OCI-LY1 (cell line): ENCODE measurements around the gene IRF1.

Experiments
- EZH2 ChIP-seq: fragments of 200-600 bp; sonication (generic), shearing (Covaris generic); IDR thresholded peaks from 2 replicates; pipeline ENCODE4 v1.8.0; 2017; ENCODE audit warnings: borderline replicate concordance, mixed run types, mild to moderate bottlenecking, antibody characterized with exemption, low read length, moderate library complexity, mixed read lengths
- TF ChIP-seq, protein P1 (sequence below): fragments of 200-600 bp; sonication (generic), shearing (Covaris generic); IDR thresholded peaks from 2 replicates; pipeline ENCODE4 v1.5.1; 2017; ENCODE audit warnings: mild to moderate bottlenecking, antibody characterized with exemption, low read length, moderate library complexity, mixed read lengths

DNA sequence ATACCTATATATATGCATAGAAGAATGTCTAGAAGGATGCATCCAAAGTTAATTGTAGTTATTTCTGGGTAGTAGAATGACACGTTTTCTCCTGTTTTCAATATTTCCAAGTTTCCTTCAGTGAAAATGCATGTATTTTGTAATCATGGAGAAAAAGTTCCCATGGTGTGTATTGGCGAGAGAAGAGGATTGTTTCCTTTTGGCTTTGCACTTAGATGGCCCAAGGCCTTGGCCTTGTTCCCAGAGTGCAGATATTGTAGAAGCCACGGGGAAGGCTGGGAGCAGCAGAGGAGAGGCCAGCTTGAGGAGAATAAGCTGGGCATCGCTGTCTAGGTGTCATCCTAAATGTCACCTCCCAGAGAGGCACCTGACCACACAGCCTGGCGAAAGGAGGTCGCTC lies 44.0 kb downstream of the IRF1 start:
- TF ChIP-seq, protein P1, sequence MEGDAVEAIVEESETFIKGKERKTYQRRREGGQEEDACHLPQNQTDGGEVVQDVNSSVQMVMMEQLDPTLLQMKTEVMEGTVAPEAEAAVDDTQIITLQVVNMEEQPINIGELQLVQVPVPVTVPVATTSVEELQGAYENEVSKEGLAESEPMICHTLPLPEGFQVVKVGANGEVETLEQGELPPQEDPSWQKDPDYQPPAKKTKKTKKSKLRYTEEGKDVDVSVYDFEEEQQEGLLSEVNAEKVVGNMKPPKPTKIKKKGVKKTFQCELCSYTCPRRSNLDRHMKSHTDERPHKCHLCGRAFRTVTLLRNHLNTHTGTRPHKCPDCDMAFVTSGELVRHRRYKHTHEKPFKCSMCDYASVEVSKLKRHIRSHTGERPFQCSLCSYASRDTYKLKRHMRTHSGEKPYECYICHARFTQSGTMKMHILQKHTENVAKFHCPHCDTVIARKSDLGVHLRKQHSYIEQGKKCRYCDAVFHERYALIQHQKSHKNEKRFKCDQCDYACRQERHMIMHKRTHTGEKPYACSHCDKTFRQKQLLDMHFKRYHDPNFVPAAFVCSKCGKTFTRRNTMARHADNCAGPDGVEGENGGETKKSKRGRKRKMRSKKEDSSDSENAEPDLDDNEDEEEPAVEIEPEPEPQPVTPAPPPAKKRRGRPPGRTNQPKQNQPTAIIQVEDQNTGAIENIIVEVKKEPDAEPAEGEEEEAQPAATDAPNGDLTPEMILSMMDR: no peak
- no peak for TF ChIP-seq EZH2
